Stimulated activated effector memory CD8-positive, alpha-beta T cell treated with anti-CD3 and anti-CD28 coated beads, Interleukin-12 subunit alpha, Interleukin-12 subunit beta, amount 100 ng/mL, for 72 hours (primary cell): ENCODE data around the gene TMEM121B.
"Not testable (repeated sequence)": the region's sequence is repeated elsewhere in the genome, so short reads cannot be mapped to it uniquely, and the experiment has no call there.

ENCODE experiments used
- ATAC-seq: fragments of 150-1000 bp; cut with Tn5 transposase; 2 replicates; pipeline ENCODE4 v1.10.0; 2021
- DNase-seq, 2 donors: peaks; one replicate each; pipeline ENCODE4 v3.0.0; 2021 to 2022; ENCODE audit warnings: low spot score in 2 of 2
- H3K27ac Mint-ChIP-seq: one replicate; pipeline ENCODE4 v1.8.0; 2022; ENCODE audit warnings: mild to moderate bottlenecking, mixed read lengths
- H3K36me3 Mint-ChIP-seq: one replicate; pipeline ENCODE4 v1.8.0; 2022; ENCODE audit warnings: mild to moderate bottlenecking, mixed read lengths
- H3K4me1 Mint-ChIP-seq: one replicate; pipeline ENCODE4 v1.8.0; 2022; ENCODE audit warnings: mixed read lengths
- H3K4me3 Mint-ChIP-seq: one replicate; pipeline ENCODE4 v1.8.0; 2022; ENCODE audit warnings: mild to moderate bottlenecking, mixed read lengths
- H3K9me3 Mint-ChIP-seq: one replicate; pipeline ENCODE4 v1.8.0; 2022; ENCODE audit warnings: mixed read lengths

Gene TMEM121B

GRCh38 chr22:17121233-17122195, at the start of gene TMEM121B:
TSS of gene TMEM121B (minus strand) at chr22:17121360. CDS start at chr22:17121127, 233 bp downstream.
- ATAC-seq (no peak), DNase-seq (no peak)
- H3K27ac Mint-ChIP-seq, result no peak within 1 kb of the TSS
- no peaks in the 10 kb centered on the region for H3K9me3 Mint-ChIP-seq
- peaks cover 34% of the 10 kb centered on the region for H3K4me1 Mint-ChIP-seq
- H3K4me3 Mint-ChIP-seq, result peak within 1 kb of the TSS; percentile 53
- H3K36me3 Mint-ChIP-seq, result peaks cover 2% of the 10 kb centered on the region

- DNase-seq (no peak), ATAC-seq (no peak)
- H3K27ac Mint-ChIP-seq, result no peak overlapping the region
- H3K4me1 Mint-ChIP-seq, result no peaks in the 10 kb centered on the region
- H3K4me3 Mint-ChIP-seq, result no peak overlapping the region
- H3K9me3 Mint-ChIP-seq, result no peaks in the 10 kb centered on the region
- no peaks in the 10 kb centered on the region for H3K36me3 Mint-ChIP-seq
Measured at GRCh38 chr22:17167486-17167885, 46.3 kb upstream of the TMEM121B start.

DNA sequence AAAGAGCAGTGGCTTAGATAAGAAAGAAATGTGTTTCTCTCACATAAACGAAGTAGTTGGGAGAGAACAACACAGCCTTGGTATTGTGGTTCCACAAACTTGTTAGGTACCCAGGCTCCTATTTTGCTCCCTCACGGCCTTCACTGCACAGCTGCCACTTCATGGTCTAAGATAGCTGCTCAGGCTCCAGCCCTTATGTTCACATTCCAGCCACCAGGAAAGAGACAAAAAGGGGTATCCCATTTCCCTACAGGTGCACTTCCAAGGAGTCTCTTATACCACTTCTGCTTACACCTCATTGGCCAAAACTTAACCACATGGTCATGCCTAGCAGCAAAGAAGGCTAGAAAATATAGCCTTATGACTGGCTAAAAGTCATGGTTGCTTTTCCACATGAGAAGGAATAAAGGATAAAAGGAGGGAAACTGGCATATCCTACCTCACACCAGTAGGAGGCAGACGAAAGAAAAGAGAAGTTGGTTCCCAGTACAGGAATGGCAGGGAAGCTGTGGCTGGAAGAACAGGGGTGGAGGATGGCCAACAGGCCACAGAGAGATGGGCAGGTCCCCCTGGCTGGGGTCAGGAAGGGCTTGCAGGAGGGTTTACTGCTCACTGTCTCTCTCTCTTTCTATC, 43.3 kb upstream of the TMEM121B start:
- H3K9me3 Mint-ChIP-seq, result no peaks in the 10 kb centered on the region
- ATAC-seq (no peak), DNase-seq (no peak)
- no peak overlapping the region for H3K27ac Mint-ChIP-seq
- H3K4me3 Mint-ChIP-seq, result no peak overlapping the region
- peaks cover 8% of the 10 kb centered on the region for H3K36me3 Mint-ChIP-seq
- peaks cover 5% of the 10 kb centered on the region for H3K4me1 Mint-ChIP-seq

DNA sequence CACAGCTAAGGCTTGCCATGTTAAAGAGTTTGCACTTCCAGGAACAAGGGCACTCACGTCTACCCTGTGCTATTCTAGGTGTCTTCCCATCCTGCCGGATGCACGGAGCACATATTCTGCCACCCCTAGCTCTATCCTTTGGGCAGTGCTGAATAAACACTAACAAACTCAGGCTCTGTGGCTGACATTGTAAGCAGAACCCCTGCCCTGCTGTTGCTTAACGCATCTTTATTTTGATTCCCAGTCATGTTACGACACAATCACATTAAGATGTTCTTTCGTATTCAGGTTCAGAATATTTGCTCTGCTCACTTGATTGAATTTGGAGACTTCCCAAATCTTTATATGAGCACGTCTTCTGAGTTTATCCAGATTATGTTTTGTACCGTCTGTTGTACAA, 41.6 kb upstream of the TMEM121B start:
- ATAC-seq, result no peak
- no peak for DNase-seq
- Mint-ChIP-seq H3K4me3 (no peak overlapping the region), H3K4me1 (peaks cover 6% of the 10 kb centered on the region), H3K27ac (no peak overlapping the region), H3K36me3 (peaks cover 15% of the 10 kb centered on the region), H3K9me3 (no peaks in the 10 kb centered on the region)

DNA sequence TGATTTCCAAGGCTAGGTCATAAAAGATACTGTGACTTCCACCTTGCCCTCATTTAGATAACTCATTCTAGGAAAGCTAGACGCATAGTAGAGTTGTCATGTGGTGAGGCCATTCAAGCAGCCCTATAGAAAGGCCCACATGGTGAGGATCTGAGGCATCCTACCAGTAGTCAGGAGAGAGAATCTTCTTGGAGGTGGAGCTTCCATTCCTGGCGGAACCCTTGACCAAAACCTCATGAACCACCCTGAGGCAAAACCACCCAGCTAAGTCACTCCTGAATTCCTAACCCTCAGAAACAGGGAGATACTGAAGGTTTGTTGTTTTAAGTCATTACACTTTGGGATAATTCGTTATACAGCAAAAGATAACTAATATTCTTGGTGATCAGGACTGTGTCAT, 40.8 kb upstream of the TMEM121B start:
- H3K9me3 Mint-ChIP-seq, result no peaks in the 10 kb centered on the region
- H3K36me3 Mint-ChIP-seq, result peaks cover 15% of the 10 kb centered on the region
- no peak overlapping the region for H3K27ac Mint-ChIP-seq
- no peak overlapping the region for H3K4me3 Mint-ChIP-seq
- peaks cover 6% of the 10 kb centered on the region for H3K4me1 Mint-ChIP-seq
- ATAC-seq, result no peak
- no peak for DNase-seq

GRCh38 chr22:17159504-17159951, 38.4 kb upstream of the TMEM121B start:
- Mint-ChIP-seq H3K4me3 (peak overlapping the region; percentile 79), H3K4me1 (peaks cover 15% of the 10 kb centered on the region)

GRCh38 chr22:17158568-17159503, 37.7 kb upstream of the TMEM121B start, which contains the start of gene HDHD5:
TSS of gene HDHD5 (minus strand) at chr22:17159277. CDS start at chr22:17159251, 26 bp downstream.
- H3K9me3 Mint-ChIP-seq, result no peaks in the 10 kb centered on the region
- peaks cover 15% of the 10 kb centered on the region for H3K4me1 Mint-ChIP-seq
- peak within 1 kb of the TSS; percentile 79 for H3K4me3 Mint-ChIP-seq
- ATAC-seq (peak; percentile 91), DNase-seq (peak; percentile 77 to 89)
- peaks cover 26% of the 10 kb centered on the region for H3K36me3 Mint-ChIP-seq
- H3K27ac Mint-ChIP-seq, result peak within 1 kb of the TSS; percentile 87

More at GRCh38 chr22:17159504-17159951, 38.4 kb upstream of the TMEM121B start:
- Mint-ChIP-seq H3K27ac (peak overlapping the region; percentile 87), H3K9me3 (no peaks in the 10 kb centered on the region), H3K36me3 (peaks cover 26% of the 10 kb centered on the region)
- DNase-seq (peak; percentile 35 to 79), ATAC-seq (peak; percentile 67)

GRCh38 chr22:17158176-17158567, 37.0 kb upstream of the TMEM121B start:
- peaks cover 19% of the 10 kb centered on the region for H3K4me1 Mint-ChIP-seq
- H3K4me3 Mint-ChIP-seq, result peak overlapping the region; percentile 79
- peaks cover 32% of the 10 kb centered on the region for H3K36me3 Mint-ChIP-seq
- no peaks in the 10 kb centered on the region for H3K9me3 Mint-ChIP-seq
- H3K27ac Mint-ChIP-seq, result peak overlapping the region; percentile 87
- DNase-seq, result no peak
- ATAC-seq, result no peak

DNA sequence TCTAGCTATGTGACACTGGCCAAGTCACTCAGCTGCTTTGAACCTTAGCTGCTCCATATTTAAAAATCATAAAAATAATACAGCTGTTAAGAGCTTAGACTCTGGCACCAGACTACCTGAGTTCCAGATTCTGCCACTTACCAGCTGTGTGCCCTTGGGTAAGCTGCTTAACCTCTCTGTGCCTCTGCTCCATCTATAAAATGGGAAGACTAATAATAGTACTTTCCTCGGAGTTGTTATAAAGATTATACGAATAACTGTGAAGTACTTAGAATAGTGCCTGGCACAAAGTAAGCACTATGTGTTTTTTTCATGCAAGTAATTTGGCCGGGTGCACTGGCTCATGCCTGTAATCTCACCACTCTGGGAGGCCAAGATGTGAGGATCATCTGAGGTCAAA, 36.6 kb upstream of the TMEM121B start:
- no peak for DNase-seq
- H3K36me3 Mint-ChIP-seq, result peaks cover 32% of the 10 kb centered on the region
- ATAC-seq, result no peak
- H3K27ac Mint-ChIP-seq, result no peak overlapping the region
- H3K4me1 Mint-ChIP-seq, result peaks cover 20% of the 10 kb centered on the region
- H3K9me3 Mint-ChIP-seq, result no peaks in the 10 kb centered on the region
- H3K4me3 Mint-ChIP-seq, result peak overlapping the region; percentile 79

DNA sequence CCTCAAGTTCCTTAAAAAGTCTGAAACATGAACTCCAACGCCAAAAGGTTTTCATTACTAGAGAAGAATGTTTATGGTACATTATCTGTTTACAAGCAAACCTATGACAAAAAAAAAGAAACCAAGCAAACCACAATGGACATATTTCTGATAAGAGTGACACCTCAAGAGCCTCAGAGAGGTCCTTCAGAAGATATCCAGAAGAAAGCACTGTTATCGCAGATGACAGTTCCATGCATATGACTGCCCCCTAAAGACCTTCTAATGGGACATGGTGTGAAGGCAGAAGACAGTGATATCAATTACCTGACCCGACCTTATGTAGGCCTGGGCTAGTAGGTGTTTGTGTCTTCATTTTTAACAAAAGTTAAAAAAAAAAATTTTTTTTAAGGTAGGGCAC, 34.8 kb upstream of the TMEM121B start:
- Mint-ChIP-seq H3K9me3 (no peaks in the 10 kb centered on the region), H3K27ac (no peak overlapping the region), H3K4me3 (peak overlapping the region; percentile 79), H3K4me1 (peaks cover 30% of the 10 kb centered on the region), H3K36me3 (peaks cover 38% of the 10 kb centered on the region)
- ATAC-seq, result no peak
- no peak for DNase-seq

DNA sequence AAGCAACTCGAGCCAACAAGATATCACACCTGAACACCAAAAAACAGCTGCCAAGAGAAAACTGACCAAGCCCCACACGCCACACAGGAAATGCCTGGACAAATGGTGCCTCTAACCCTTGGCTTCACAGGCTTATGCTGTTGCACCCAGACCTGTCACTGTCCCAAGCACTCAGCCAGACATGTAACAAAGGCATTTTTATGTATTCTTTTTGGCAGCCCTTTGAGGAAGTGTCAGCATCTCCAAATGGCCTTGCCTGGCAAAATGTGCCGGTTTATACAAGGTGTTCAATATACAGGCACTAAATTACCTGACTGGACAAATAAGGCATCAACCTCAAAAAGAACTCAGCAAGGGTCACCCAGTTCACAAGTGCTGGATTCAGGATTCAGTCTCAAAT, 31.8 kb upstream of the TMEM121B start:
- no peak overlapping the region for H3K4me3 Mint-ChIP-seq
- DNase-seq (no peak), ATAC-seq (no peak)
- H3K36me3 Mint-ChIP-seq, result peaks cover 41% of the 10 kb centered on the region
- peaks cover 24% of the 10 kb centered on the region for H3K4me1 Mint-ChIP-seq
- no peak overlapping the region for H3K27ac Mint-ChIP-seq
- H3K9me3 Mint-ChIP-seq, result no peaks in the 10 kb centered on the region

DNA sequence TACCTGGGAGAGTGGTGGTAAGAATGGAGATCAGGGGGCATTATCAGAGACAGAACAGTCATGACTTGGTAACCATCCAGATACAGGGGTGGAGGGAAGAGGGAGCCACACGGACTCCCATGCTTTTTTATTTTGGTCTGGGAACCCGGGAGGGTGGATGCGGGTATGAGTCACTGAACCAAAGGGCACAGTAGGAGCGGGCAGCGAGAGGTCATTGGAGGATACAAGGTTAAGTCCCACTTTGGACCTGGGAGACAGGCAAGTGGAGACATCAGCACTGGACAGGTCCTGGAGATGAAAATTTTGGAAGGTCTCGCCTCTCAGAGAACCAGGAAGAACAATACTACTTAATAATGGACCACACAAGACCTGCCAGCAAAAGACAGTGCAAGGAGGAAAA, 31.2 kb upstream of the TMEM121B start:
- peaks cover 30% of the 10 kb centered on the region for H3K4me1 Mint-ChIP-seq
- no peaks in the 10 kb centered on the region for H3K9me3 Mint-ChIP-seq
- peaks cover 42% of the 10 kb centered on the region for H3K36me3 Mint-ChIP-seq
- DNase-seq (no peak), ATAC-seq (no peak)
- no peak overlapping the region for H3K27ac Mint-ChIP-seq
- no peak overlapping the region for H3K4me3 Mint-ChIP-seq

- Mint-ChIP-seq H3K27ac (no peak overlapping the region), H3K4me3 (no peak overlapping the region), H3K36me3 (peaks cover 51% of the 10 kb centered on the region), H3K4me1 (peaks cover 23% of the 10 kb centered on the region), H3K9me3 (no peaks in the 10 kb centered on the region)
- DNase-seq (no peak), ATAC-seq (no peak)
Measured at GRCh38 chr22:17149076-17149815, 28.1 kb upstream of the TMEM121B start.

GRCh38 chr22:17147458-17147857, 26.3 kb upstream of the TMEM121B start:
- DNase-seq, ATAC-seq, H3K4me3 Mint-ChIP-seq, H3K9me3 Mint-ChIP-seq: not testable (repeated sequence)
- Mint-ChIP-seq H3K4me1 (peaks cover 15% of the 10 kb centered on the region), H3K27ac (peak overlapping the region; percentile 67), H3K36me3 (peaks cover 60% of the 10 kb centered on the region)
